OCI-LY1 (cell line): ENCODE measurements around the gene TBC1D28.

Source experiments
- EZH2 ChIP-seq: fragments of 200-600 bp; sonication (generic), shearing (Covaris generic); IDR thresholded peaks from 2 replicates; pipeline ENCODE4 v1.8.0; 2017; ENCODE audit warnings: borderline replicate concordance, mixed run types, mild to moderate bottlenecking, antibody characterized with exemption, low read length, moderate library complexity, mixed read lengths
- TF ChIP-seq, protein P1 (sequence below): fragments of 200-600 bp; sonication (generic), shearing (Covaris generic); IDR thresholded peaks from 2 replicates; pipeline ENCODE4 v1.5.1; 2017; ENCODE audit warnings: mild to moderate bottlenecking, antibody characterized with exemption, low read length, moderate library complexity, mixed read lengths

DNA sequence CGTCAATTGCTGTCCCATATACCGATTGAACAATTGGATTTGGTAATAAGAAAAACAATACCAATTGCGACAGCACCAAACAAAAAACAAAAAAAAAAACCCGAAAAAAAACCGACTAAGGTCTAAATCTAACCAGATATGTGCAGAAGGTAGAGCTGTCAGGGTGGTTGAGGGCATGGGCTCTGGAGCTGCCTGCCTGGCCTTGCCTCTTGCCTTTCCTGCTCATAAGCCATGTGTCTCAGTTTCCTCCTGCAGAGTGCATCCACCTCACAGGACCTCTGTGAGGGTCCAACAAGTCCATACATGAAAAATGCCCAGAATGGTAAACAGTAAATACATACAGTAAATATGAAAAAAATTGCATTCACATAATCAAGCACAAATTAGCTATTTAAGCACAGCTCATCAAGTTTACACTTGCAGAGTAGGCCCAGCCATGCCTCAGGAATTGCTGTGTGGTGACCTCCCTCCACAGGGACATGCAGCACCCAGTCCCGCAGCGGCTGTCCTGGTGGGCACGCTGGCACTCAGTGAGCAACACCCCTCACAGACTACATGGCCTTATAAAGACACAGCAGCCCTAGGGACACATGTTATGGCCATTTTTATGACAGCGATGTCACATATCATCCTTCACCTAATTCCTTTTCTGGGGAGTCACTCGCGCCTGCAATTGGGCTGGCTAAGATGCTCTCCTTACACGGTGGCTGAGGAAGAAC is 17.9 kb downstream of the TBC1D28 start:
- TF ChIP-seq, protein P1, sequence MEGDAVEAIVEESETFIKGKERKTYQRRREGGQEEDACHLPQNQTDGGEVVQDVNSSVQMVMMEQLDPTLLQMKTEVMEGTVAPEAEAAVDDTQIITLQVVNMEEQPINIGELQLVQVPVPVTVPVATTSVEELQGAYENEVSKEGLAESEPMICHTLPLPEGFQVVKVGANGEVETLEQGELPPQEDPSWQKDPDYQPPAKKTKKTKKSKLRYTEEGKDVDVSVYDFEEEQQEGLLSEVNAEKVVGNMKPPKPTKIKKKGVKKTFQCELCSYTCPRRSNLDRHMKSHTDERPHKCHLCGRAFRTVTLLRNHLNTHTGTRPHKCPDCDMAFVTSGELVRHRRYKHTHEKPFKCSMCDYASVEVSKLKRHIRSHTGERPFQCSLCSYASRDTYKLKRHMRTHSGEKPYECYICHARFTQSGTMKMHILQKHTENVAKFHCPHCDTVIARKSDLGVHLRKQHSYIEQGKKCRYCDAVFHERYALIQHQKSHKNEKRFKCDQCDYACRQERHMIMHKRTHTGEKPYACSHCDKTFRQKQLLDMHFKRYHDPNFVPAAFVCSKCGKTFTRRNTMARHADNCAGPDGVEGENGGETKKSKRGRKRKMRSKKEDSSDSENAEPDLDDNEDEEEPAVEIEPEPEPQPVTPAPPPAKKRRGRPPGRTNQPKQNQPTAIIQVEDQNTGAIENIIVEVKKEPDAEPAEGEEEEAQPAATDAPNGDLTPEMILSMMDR = no peak
- TF ChIP-seq EZH2 = no peak
